DMS53 treated with DMSO at 0.1 percent for 48 hours (cell line): Measurements from ENCODE around the gene PANK2.
"Not testable (repeated sequence)": the region's sequence is repeated elsewhere in the genome, so short reads cannot be mapped to it uniquely, and the experiment has no call there.

Experiments used
- DNase-seq: peaks from one replicate; lab custom pipeline; 2025; ENCODE audit not compliant: unreplicated experiment; lab: John Stamatoyannopoulos, UW

PANK2 gene

GRCh38 chr20:3869839-3870634 is 19.1 kb upstream of the PANK2 start:
- no peak for DNase-seq

- no peak for DNase-seq
Observed at GRCh38 chr20:3871550-3872265, 17.5 kb upstream of the PANK2 start.

GRCh38 chr20:3873507-3873906 is 15.7 kb upstream of the PANK2 start:
- DNase-seq = no peak

- no peak for DNase-seq
Observed at GRCh38 chr20:3874194-3874844, 14.9 kb upstream of the PANK2 start.

- DNase-seq = no peak
Observed at GRCh38 chr20:3875378-3875974, 13.7 kb upstream of the PANK2 start.

GRCh38 chr20:3876000-3876399 is 13.2 kb upstream of the PANK2 start:
- no peak for DNase-seq

- no peak for DNase-seq
Observed at GRCh38 chr20:3876676-3877075, 12.5 kb upstream of the PANK2 start.

GRCh38 chr20:3878921-3879274 is 10.3 kb upstream of the PANK2 start:
- not testable (repeated sequence) for DNase-seq

GRCh38 chr20:3885715-3886114 is 3.5 kb upstream of the PANK2 start:
- DNase-seq = no peak

- DNase-seq = no peak
Observed at GRCh38 chr20:3887876-3888620, 1.1 kb upstream of the PANK2 start.

GRCh38 chr20:3889489-3890397 is 556 bp downstream of the PANK2 start:
- DNase-seq = no peak

- no peak for DNase-seq
Observed at GRCh38 chr20:3890398-3890751, 1.2 kb downstream of the PANK2 start.

- DNase-seq = no peak
Observed at GRCh38 chr20:3890999-3891929, 2.1 kb downstream of the PANK2 start.

GRCh38 chr20:3894796-3895195 is 5.6 kb downstream of the PANK2 start:
- no peak for DNase-seq

GRCh38 chr20:3896302-3896701 is 7.1 kb downstream of the PANK2 start:
- DNase-seq = no peak

GRCh38 chr20:3896853-3897583 is 7.8 kb downstream of the PANK2 start:
- no peak for DNase-seq

- not testable (repeated sequence) for DNase-seq
Observed at GRCh38 chr20:3898181-3898580, 9.0 kb downstream of the PANK2 start.

GRCh38 chr20:3898639-3899038 is 9.5 kb downstream of the PANK2 start:
- DNase-seq = no peak
